Stimulated activated naive B cell treated with anti-CD40 and anti-IgM and Interleukin-4, amounts not matched to agents 10 μg/mL and 1 μg/mL and 100 μg/mL, for 72 hours (primary cell): ENCODE results near the gene NR3C1.
A peak's percentile ranks its signal among the peaks of the same experiment; 100 is the strongest.

ENCODE experiments used
- ATAC-seq, 2 donors: fragments of 150-1000 bp; cut with Tn5 transposase; replicated peaks; 2 replicates each; pipeline ENCODE4 v1.10.0; 2021; ENCODE audit warnings: moderate library complexity in 1 of 2
- DNase-seq: peaks from one replicate; pipeline ENCODE4 v3.0.0; 2021
- H3K27ac Mint-ChIP-seq: one replicate; pipeline ENCODE4 v1.8.0; 2022; ENCODE audit warnings: mild to moderate bottlenecking, mixed read lengths
- H3K27me3 Mint-ChIP-seq, 2 donors: one replicate each; pipeline ENCODE4 v1.8.0; 2022; ENCODE audit warnings: mixed read lengths in 2 of 2
- H3K36me3 Mint-ChIP-seq, 2 donors: one replicate each; pipeline ENCODE4 v1.8.0; 2022; ENCODE audit warnings: mixed read lengths in 2 of 2, mild to moderate bottlenecking in 1 of 2
- H3K4me1 Mint-ChIP-seq, 2 donors: one replicate each; pipeline ENCODE4 v1.8.0; 2022; ENCODE audit warnings: mixed read lengths in 2 of 2, mild to moderate bottlenecking in 1 of 2
- H3K4me3 Mint-ChIP-seq, 2 donors: one replicate each; pipeline ENCODE4 v1.8.0; 2022; ENCODE audit warnings: mild to moderate bottlenecking in 2 of 2, mixed read lengths in 2 of 2, moderate library complexity in 1 of 2
- H3K9me3 Mint-ChIP-seq, 2 donors: one replicate each; pipeline ENCODE4 v1.8.0; 2022; ENCODE audit warnings: mixed read lengths in 2 of 2, mild to moderate bottlenecking in 1 of 2

Gene NR3C1

DNA sequence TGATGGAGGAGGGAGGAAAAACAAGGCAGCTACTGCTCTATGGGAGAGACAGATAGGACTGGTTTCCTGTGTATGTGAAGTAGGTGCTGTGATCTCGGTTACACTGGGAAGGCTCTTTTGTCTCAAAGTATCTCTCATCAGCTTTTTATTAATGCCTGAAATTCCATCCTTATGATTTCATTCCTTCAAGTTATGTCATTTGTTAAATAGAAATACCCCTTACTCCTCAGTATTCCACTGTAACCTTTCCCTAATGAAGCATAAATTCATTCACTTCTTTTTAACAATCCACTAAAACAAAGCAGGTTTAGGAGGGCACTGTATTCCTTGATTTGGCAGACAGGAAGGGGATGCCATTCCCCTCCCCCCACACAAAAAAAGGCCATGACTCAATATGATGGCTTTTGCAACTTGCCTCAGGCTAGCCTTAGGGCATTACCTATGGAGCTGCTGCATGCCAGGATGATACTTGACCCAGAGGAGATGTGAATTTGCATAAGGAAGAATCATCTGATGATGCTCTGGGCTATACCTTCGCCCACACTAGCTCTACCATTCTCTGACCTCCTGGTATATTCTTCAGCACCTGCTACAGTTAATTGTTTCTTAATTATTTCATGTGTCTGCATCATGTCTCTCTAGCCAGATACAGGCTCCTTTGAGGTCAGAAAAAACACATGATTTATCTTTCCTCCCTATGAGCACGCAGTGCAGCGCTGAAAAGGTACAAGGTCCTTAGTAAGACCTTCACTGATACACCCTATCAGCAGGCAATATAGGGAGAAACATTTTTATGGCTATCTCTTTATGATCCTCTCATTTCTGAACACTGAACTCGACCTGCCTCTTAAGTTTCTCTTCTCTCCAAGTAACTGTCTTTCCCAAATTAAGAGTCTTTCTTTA lies 26.3 kb downstream of the NR3C1 start:
- Mint-ChIP-seq H3K36me3 (peaks cover 27 to 30% of the 10 kb centered on the region in 2 donors), H3K4me1 (peaks cover 33 to 71% of the 10 kb centered on the region in 2 donors), H3K9me3 (peaks cover 0 to 4% of the 10 kb centered on the region in 2 donors), H3K4me3 (no peak overlapping the region), H3K27ac (no peak overlapping the region), H3K27me3 (no peaks in the 10 kb centered on the region)
- DNase-seq = no peak
- no peak for ATAC-seq

DNA sequence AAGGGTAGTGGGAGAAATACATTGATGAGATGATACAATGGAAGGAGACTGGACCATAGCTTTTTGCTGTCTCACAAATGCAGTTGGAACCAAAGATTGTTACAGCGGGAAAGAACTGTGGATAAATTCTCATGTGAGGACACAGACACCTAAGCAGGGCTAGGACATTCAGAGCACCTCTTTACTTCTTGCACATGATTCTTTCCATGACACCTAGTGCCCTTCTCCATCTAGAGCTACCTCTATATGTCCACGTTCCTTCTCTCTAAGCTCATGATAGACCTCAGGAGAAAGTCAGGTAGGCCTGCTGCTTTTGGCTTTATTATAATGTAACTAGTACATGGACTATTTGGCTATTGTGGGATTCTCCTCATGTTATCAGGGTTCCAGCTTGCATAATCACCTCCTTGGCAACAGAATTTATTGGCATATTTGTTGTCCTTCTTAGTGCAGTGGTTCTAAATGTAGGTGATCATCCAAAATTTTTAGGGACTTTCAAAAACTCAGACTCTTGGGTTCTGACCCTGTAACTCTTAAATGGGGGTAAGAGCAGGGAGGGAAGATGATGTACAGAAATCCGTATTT lies 27.2 kb downstream of the NR3C1 start:
- H3K4me3 Mint-ChIP-seq = no peak overlapping the region
- no peaks in the 10 kb centered on the region for H3K27me3 Mint-ChIP-seq
- H3K36me3 Mint-ChIP-seq = peaks cover 22 to 28% of the 10 kb centered on the region in 2 donors
- H3K27ac Mint-ChIP-seq = no peak overlapping the region
- no peak for ATAC-seq
- peaks cover 33 to 71% of the 10 kb centered on the region in 2 donors for H3K4me1 Mint-ChIP-seq
- peaks cover 0 to 4% of the 10 kb centered on the region in 2 donors for H3K9me3 Mint-ChIP-seq
- DNase-seq = no peak

DNA sequence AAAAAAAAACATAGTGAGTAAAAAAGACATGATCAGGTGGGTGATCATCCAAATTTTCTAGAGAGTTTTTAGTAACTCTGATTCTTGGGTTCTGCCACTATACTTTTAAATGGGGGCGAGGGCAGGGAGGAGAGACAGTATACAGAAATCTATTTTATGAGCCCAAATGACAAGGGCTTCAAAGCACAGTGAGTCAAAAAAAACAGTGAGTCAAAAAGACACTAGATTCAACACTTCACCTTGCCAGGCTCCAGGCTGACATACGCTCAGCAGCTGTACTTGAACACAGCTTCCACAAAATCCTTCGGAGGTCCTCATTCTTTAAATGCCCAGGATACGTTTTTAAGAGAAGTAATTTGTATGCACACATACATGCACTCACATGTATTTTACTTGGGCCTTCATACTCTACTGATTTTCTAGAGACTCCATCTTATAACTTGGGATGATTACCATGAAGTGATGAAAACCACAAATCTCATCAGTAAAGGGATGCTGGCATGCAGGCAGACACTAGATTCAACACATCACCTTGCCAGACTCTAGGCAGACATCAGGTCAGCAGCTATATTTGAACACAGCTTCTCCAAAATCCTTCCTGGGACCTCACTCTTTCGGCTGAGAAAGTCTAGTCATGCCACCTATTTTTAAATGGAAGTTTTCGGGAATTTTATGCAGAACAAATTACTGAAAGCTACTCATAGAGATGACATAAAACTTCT lies 28.8 kb downstream of the NR3C1 start:
- peaks cover 20 to 25% of the 10 kb centered on the region in 2 donors for H3K36me3 Mint-ChIP-seq
- no peaks in the 10 kb centered on the region for H3K9me3 Mint-ChIP-seq
- peak overlapping the region; percentile 65 for H3K27ac Mint-ChIP-seq
- H3K4me1 Mint-ChIP-seq = peaks cover 29 to 66% of the 10 kb centered on the region in 2 donors
- H3K27me3 Mint-ChIP-seq = no peaks in the 10 kb centered on the region
- ATAC-seq = peak in 1 of 2 donors; percentile 47
- no peak for DNase-seq
- no peak overlapping the region for H3K4me3 Mint-ChIP-seq

DNA sequence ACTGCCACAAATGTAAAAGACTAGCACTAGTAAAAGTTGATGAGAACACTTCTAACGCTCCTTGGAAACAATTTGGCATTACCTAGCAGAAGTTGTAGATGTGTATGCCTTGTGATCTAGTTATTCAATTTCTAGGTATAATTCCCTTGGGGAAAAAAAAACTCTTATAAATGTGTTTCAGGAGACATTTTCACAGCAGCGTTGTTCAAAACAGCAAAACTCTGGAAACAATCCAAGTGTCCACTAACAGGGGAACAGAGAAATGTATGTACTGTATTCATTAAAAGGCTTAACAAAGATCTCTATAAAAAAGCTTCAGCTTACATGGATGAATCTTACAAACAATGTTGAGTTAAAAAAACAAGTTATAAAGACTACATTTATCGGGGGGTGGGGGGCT lies 30.4 kb downstream of the NR3C1 start:
- no peak overlapping the region for H3K4me3 Mint-ChIP-seq
- H3K27ac Mint-ChIP-seq = no peak overlapping the region
- H3K9me3 Mint-ChIP-seq = no peaks in the 10 kb centered on the region
- DNase-seq (no peak), ATAC-seq (no peak)
- peaks cover 29 to 65% of the 10 kb centered on the region in 2 donors for H3K4me1 Mint-ChIP-seq
- peaks cover 24 to 29% of the 10 kb centered on the region in 2 donors for H3K36me3 Mint-ChIP-seq
- no peaks in the 10 kb centered on the region for H3K27me3 Mint-ChIP-seq

DNA sequence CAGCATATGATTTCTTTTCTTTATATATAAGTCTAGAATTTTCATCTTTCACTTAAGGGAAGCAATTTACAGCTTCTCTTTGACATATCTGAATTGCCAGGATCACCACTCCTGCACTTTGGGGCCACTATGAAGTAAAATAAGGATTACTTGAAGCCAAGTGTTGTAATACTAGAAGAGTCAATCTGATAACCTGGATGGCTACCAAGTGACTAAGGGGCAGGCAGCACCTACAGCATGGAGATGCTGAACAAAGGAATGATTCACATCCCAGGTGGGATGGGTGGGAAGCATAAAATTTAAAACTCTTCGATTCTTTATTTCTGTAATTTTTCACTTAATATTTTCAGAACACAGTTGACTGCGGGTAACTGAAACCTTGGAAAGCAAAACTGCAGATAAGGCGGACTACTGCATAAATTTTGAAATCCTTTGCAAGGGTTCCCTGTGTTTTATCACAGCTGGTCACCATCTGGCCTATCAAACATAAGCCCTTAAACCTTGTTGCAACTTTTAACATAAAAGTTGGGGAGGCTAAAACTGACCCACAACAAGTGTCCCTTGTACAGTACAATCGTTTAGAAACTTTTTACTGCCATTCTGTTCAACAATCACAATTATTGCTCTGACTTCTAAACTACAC lies 31.2 kb downstream of the NR3C1 start:
- Mint-ChIP-seq H3K36me3 (peaks cover 21 to 29% of the 10 kb centered on the region in 2 donors), H3K4me1 (peaks cover 24 to 59% of the 10 kb centered on the region in 2 donors), H3K27me3 (no peaks in the 10 kb centered on the region), H3K9me3 (no peaks in the 10 kb centered on the region), H3K4me3 (no peak overlapping the region), H3K27ac (no peak overlapping the region)
- DNase-seq (no peak), ATAC-seq (no peak)

DNA sequence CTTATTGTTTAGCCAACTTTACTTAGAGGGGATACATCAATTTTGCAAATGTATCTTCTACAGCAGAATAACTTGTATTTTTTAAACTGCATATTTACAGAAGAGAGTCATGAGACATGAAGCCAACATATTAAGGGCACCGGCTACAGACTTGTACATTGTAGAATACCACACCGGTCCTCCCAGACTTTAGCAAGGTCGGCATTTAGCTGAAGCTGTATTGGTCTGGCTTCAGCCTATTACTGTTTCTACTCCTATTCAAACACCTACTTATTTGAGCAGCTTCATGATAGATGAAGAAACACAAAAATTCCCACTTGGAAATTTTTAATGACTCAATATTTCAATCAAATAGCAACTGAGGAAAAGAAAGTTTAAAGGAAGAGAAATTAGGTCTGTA lies 33.0 kb downstream of the NR3C1 start:
- Mint-ChIP-seq H3K9me3 (peaks cover 4 to 5% of the 10 kb centered on the region in 2 donors), H3K4me3 (no peak overlapping the region), H3K4me1 (peaks cover 22 to 63% of the 10 kb centered on the region in 2 donors), H3K27me3 (no peaks in the 10 kb centered on the region), H3K36me3 (peaks cover 28 to 41% of the 10 kb centered on the region in 2 donors), H3K27ac (no peak overlapping the region)
- ATAC-seq (no peak), DNase-seq (no peak)

DNA sequence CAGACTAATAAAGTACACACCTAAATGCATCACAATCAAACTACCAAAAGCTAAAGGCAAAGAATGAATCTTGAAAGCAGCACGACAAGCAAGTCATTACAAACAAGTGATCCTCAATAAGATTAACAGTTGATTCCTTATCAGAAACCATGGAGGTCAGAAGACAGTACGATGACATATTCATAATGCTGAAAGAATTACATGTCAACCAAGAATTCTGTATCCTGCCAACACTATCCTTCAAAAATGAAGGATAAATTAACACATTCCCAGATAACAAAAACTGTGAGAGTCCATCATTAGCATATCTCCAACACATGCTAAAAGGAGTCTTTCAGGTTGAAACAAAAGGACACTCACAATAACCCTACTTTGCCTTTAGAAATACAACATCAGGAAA lies 39.4 kb downstream of the NR3C1 start:
- Mint-ChIP-seq H3K27ac (no peak overlapping the region), H3K27me3 (no peaks in the 10 kb centered on the region), H3K36me3 (peaks cover 45 to 56% of the 10 kb centered on the region in 2 donors), H3K9me3 (peaks cover 14 to 19% of the 10 kb centered on the region in 2 donors), H3K4me1 (peaks cover 34 to 86% of the 10 kb centered on the region in 2 donors), H3K4me3 (no peak overlapping the region)
- ATAC-seq = no peak
- no peak for DNase-seq

DNA sequence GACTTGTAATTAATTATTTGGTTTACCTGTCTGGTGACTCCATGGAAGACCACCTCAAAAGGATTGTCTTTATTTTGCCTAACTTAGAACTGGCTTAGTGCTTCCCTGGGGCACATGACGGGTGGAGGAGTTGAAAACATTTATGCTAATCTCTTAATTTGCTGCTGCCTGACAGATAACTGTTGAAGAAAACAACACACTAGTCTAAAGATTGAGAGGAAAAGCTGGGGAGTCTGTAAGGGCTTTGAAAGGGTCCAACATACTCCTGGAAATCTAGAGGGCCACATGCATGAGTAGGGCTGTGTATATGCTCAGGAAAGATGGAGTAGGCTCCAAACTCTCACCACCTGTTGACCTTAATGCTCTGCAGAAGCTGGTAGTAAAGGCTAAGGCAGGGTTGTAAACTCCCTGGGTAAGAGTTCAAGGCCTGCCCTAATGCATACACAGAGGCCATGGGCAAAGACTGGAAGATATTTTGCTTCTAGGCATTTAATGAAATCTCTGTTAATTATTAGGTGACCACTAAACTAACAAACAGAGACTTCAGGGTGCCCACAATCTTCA lies 40.7 kb downstream of the NR3C1 start:
- peaks cover 36 to 86% of the 10 kb centered on the region in 2 donors for H3K4me1 Mint-ChIP-seq
- H3K9me3 Mint-ChIP-seq = peaks cover 14 to 19% of the 10 kb centered on the region in 2 donors
- no peak overlapping the region for H3K4me3 Mint-ChIP-seq
- DNase-seq (no peak), ATAC-seq (no peak)
- H3K27me3 Mint-ChIP-seq = no peaks in the 10 kb centered on the region
- H3K36me3 Mint-ChIP-seq = peaks cover 40 to 51% of the 10 kb centered on the region in 2 donors
- H3K27ac Mint-ChIP-seq = peak overlapping the region; percentile 56

DNA sequence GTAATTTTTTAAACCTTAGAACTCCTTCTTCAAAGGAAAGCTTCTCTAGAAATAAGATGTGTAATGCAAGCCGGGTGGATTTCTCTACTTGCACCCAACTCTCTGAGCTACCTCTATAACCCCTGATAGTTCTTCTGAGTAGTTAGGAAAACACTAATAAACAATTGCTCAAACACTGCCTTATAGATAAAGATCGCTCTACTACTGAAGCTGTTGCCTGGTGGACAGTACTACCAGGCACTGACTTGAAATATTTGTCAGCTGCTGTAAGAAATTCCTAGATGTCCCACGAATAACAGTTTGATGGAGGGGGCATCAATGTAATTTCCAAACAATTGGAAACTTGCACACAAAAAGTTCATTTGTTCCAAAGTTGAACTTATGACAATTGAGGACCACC lies 42.0 kb downstream of the NR3C1 start:
- ATAC-seq (no peak), DNase-seq (no peak)
- Mint-ChIP-seq H3K4me3 (no peak overlapping the region), H3K4me1 (peaks cover 36 to 81% of the 10 kb centered on the region in 2 donors), H3K9me3 (peaks cover 14 to 19% of the 10 kb centered on the region in 2 donors), H3K36me3 (peaks cover 36 to 46% of the 10 kb centered on the region in 2 donors), H3K27ac (peak overlapping the region; percentile 37), H3K27me3 (no peaks in the 10 kb centered on the region)

DNA sequence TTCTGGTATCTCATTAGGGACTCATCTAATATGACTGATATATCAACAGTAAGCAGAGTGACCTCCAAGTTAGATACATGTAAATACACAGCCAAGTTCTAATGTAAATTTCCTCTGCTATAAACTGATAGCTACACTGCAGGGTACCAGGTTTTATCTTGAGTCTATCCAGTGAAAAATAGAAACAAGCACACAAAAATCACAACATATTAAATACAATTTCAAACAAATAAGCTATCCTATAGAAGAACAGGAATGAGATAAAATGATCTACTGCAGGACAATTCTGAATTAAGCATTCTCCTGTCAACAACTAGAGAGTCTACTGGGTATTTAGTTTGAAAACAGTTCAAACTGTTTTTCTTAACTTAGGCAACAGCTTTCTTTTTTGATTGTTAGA lies 42.7 kb downstream of the NR3C1 start:
- DNase-seq (no peak), ATAC-seq (no peak)
- Mint-ChIP-seq H3K4me1 (peaks cover 34 to 74% of the 10 kb centered on the region in 2 donors), H3K27me3 (no peaks in the 10 kb centered on the region), H3K36me3 (peaks cover 32 to 41% of the 10 kb centered on the region in 2 donors), H3K9me3 (peaks cover 10 to 16% of the 10 kb centered on the region in 2 donors), H3K27ac (no peak overlapping the region), H3K4me3 (no peak overlapping the region)

DNA sequence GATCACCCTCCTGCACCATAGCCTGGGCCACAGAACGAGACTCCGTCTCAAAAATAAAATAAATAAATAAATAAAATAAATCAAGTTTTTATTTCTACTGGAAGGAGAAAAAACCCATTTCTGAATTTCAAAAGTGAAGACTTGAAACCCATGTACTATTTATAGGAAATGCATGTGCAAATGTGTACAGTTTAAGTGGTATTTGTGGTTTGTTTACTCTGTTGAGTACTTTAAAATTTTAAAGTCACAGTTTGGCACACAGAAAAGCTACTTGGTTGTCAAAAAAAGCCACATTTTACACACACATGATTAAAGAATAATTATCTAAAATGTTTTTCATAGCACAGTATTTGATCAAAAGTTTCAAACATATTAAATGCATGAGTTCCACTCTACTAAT lies 43.6 kb downstream of the NR3C1 start:
- ATAC-seq = no peak
- no peak for DNase-seq
- peaks cover 10 to 11% of the 10 kb centered on the region in 2 donors for H3K9me3 Mint-ChIP-seq
- H3K36me3 Mint-ChIP-seq = peaks cover 25 to 35% of the 10 kb centered on the region in 2 donors
- no peaks in the 10 kb centered on the region for H3K27me3 Mint-ChIP-seq
- H3K4me1 Mint-ChIP-seq = peaks cover 33 to 67% of the 10 kb centered on the region in 2 donors
- no peak overlapping the region for H3K27ac Mint-ChIP-seq
- no peak overlapping the region for H3K4me3 Mint-ChIP-seq

DNA sequence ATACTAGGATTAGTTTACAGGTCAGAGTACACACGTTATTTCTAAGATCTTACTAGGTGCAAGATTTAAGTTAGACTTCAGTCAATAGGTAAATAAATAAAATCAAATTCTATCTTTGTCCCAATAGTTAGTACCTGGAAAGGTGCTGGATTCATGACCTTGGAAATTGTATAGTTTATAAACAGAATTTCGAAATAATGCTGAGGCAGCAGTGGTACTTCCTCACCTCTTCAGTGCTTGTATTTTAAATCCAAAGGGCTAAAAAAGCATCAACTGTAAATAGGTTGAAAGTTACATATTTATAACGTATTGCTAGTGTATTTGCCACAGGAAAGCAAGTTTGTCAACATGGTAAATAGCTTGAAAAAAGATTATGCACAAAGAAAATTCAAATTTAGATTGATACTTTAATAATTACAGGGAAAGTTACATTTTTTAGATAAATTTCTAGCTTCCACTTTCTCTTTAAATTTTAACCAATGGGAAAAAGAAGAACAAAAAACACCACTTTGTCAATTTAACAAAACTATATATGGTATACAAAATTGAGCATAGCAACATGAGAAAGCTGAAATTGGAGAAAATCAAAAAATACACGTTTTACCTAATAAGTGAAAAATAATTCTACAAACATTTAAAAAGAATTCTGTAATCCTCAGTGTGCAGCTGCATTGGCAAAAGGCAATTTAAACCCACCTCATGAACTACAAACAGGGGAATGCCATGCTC lies 46.5 kb downstream of the NR3C1 start:
- DNase-seq = no peak
- no peaks in the 10 kb centered on the region for H3K9me3 Mint-ChIP-seq
- no peaks in the 10 kb centered on the region for H3K27me3 Mint-ChIP-seq
- peaks cover 11 to 21% of the 10 kb centered on the region in 2 donors for H3K36me3 Mint-ChIP-seq
- no peak overlapping the region for H3K27ac Mint-ChIP-seq
- H3K4me1 Mint-ChIP-seq = peaks cover 34 to 62% of the 10 kb centered on the region in 2 donors
- no peak for ATAC-seq
- no peak overlapping the region for H3K4me3 Mint-ChIP-seq

DNA sequence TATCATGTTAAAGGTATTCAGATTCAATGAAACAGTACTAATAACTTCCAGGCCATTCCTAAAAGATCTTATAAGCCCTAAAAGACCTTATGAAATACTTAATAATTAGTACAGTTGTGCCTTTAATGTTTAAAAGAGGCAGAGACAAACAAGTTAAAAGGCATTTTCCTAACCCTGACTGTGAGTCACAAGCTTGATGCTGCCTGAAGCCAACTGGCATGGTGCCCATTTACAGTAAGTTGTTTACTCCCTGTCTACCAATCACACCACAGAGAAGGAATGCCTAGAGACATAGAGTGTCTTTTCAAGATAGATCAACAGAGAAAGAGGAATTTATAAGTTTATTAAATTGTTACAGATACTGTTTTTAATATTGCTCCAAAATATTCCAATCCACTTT lies 47.8 kb downstream of the NR3C1 start:
- no peaks in the 10 kb centered on the region for H3K9me3 Mint-ChIP-seq
- H3K27me3 Mint-ChIP-seq = no peaks in the 10 kb centered on the region
- H3K27ac Mint-ChIP-seq = peak overlapping the region; percentile 47
- ATAC-seq = no peak
- H3K4me1 Mint-ChIP-seq = peaks cover 27 to 49% of the 10 kb centered on the region in 2 donors
- peaks cover 8 to 18% of the 10 kb centered on the region in 2 donors for H3K36me3 Mint-ChIP-seq
- DNase-seq = no peak
- no peak overlapping the region for H3K4me3 Mint-ChIP-seq
